ENCODE data around the gene UBR3. TPM values are rescaled to one million over a fixed set of nuclear protein-coding genes. Genes with fewer than 3 reads are reported as not detected.
"Not testable (repeated sequence)": the region's sequence is repeated elsewhere in the genome, so short reads cannot be mapped to it uniquely, and the experiment has no call there.

Gene UBR3
- total RNA-seq, 2 experiments from 2014 or later: 11.6 to 21.0 TPM

DNA sequence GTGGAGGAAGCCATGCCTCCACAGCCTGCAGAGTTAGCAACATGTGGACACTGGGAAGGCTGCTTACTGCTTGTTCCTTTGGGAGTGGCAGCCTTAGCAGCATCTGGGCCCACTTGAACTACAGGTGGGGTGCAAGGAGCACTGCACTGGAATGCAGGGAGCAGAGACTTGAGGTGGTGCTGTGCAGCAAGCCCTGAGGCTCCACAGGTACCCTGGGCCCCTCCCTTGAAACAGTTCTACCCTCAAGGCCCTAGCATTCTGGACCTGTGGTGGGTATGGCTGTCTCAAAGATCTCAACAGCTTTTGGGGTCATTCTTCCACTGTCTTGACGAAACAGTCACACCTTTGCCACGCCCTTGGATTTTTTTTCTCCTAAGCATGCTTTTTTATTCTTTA, 13.5 kb downstream of the UBR3 start:
- no peaks in the 10 kb centered on the region for H4K20me1 ChIP-seq (ENCODE audit: insufficient read depth, low read length)
- intact Hi-C loops (cut with micrococcal nuclease; ENCODE audit: unreplicated experiment): no loop called here
- H3K4me3 ChIP-seq (ENCODE audit: low read depth, low read length, poor library complexity, severe bottlenecking): no peak overlapping the region
- DNase-seq (ENCODE audit: low spot score): no peak
- H3K27ac ChIP-seq (ENCODE audit: low read depth, low read length, poor library complexity, severe bottlenecking): no peak overlapping the region
- POLR2A ChIA-PET: no interaction called here
- H3K36me3 ChIP-seq (ENCODE audit: insufficient read depth, low read length): no peaks in the 10 kb centered on the region
- H3K4me2 ChIP-seq (ENCODE audit: low read length): no peak overlapping the region
- TF ChIP-seq EZH2phosphoT487 (IDR thresholded peaks at IDR 0.05; ENCODE audit: borderline replicate concordance, low read depth, low read length): no peak
- TF ChIP-seq, protein P1, sequence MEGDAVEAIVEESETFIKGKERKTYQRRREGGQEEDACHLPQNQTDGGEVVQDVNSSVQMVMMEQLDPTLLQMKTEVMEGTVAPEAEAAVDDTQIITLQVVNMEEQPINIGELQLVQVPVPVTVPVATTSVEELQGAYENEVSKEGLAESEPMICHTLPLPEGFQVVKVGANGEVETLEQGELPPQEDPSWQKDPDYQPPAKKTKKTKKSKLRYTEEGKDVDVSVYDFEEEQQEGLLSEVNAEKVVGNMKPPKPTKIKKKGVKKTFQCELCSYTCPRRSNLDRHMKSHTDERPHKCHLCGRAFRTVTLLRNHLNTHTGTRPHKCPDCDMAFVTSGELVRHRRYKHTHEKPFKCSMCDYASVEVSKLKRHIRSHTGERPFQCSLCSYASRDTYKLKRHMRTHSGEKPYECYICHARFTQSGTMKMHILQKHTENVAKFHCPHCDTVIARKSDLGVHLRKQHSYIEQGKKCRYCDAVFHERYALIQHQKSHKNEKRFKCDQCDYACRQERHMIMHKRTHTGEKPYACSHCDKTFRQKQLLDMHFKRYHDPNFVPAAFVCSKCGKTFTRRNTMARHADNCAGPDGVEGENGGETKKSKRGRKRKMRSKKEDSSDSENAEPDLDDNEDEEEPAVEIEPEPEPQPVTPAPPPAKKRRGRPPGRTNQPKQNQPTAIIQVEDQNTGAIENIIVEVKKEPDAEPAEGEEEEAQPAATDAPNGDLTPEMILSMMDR (conservative IDR thresholded peaks at IDR 0.05; ENCODE audit: low read length): no peak
- H2AFZ ChIP-seq (ENCODE audit: low read length): no peak overlapping the region
- H3K79me2 ChIP-seq (ENCODE audit: insufficient read depth, low read depth, low read length): no peaks in the 10 kb centered on the region
- no peaks in the 10 kb centered on the region; the same call in 1 of the 2 replicates for H3K9me2 ChIP-seq (ENCODE audit: insufficient read depth, low read length)
- BruUV-seq (replicated peaks): no TSS peak
- H3K9me3 ChIP-seq (ENCODE audit: low read length): no peaks in the 10 kb centered on the region
- CTCF ChIA-PET (ENCODE audit: unreplicated experiment): no interaction called here
- no peaks in the 10 kb centered on the region for H3K4me1 ChIP-seq (ENCODE audit: insufficient read depth, low read length, poor library complexity, severe bottlenecking)

DNA sequence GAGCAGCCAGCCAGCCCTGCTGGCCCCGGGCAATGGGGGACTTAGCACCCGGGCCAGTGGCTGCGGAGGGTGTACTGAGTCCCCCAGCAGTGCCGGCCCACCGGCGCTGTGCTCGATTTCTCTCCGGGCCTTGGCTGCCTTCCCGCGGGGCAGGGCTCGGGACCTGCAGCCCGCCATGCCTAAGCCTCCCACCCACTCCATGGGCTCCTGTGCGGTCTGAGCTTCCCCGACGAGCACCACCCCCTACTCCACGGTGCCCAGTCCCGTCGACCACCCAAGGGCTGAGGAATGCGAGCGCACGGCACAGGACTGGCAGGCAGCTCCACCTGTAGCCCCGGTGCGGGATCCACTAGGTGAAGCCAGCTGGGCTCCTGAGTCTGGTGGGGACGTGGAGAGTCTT, 14.4 kb downstream of the UBR3 start:
- intact Hi-C loops (cut with micrococcal nuclease; ENCODE audit: unreplicated experiment); H3K4me2 ChIP-seq (ENCODE audit: low read length); H3K79me2 ChIP-seq (ENCODE audit: insufficient read depth, low read depth, low read length); H3K4me1 ChIP-seq (ENCODE audit: insufficient read depth, low read length, poor library complexity, severe bottlenecking); CTCF ChIA-PET (ENCODE audit: unreplicated experiment); H3K9me3 ChIP-seq (ENCODE audit: low read length); H4K20me1 ChIP-seq (ENCODE audit: insufficient read depth, low read length); DNase-seq (ENCODE audit: low spot score); BruUV-seq (replicated peaks); H3K36me3 ChIP-seq (ENCODE audit: insufficient read depth, low read length); H3K9me2 ChIP-seq (ENCODE audit: insufficient read depth, low read length); H3K27ac ChIP-seq (ENCODE audit: low read depth, low read length, poor library complexity, severe bottlenecking); H2AFZ ChIP-seq (ENCODE audit: low read length); H3K4me3 ChIP-seq (ENCODE audit: low read depth, low read length, poor library complexity, severe bottlenecking): not testable (repeated sequence)
- POLR2A ChIA-PET: interaction anchor here (0.7 kb wide), 1 partner anchor 18 kb away, joined by 3 read pairs; no protein-coding TSS in a partner anchor

DNA sequence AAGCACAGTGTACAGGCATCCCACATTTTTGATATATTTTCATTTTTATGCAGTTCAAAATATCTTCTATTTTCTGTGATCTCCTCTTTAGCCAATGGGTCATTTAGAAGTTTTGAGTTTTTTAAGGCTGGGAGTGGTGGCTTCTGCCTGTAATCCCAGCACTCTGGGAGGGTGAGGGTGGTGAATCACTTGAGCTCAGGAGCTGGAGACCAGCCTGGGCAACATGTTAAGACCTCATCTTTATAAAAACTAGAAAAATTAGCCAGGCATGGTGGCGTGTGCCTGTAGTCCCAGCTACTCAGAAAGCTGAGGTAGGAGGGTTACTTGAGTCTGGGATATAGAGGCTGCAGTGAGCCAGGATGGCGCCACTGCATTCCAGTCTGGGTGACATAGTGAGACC, 17.8 kb downstream of the UBR3 start:
- TF ChIP-seq EZH2phosphoT487 (IDR thresholded peaks at IDR 0.05; ENCODE audit: borderline replicate concordance, low read depth, low read length): no peak
- TF ChIP-seq, protein P1 (conservative IDR thresholded peaks at IDR 0.05; ENCODE audit: low read length): no peak
- Histone ChIP-seq H3K27ac (ENCODE audit: low read depth, low read length, poor library complexity, severe bottlenecking) (no peak overlapping the region), H3K9me3 (ENCODE audit: low read length) (no peaks in the 10 kb centered on the region), H3K79me2 (ENCODE audit: insufficient read depth, low read depth, low read length) (no peaks in the 10 kb centered on the region), H3K9me2 (ENCODE audit: insufficient read depth, low read length) (no peaks in the 10 kb centered on the region), H4K20me1 (ENCODE audit: insufficient read depth, low read length) (no peaks in the 10 kb centered on the region), H3K4me3 (ENCODE audit: low read depth, low read length, poor library complexity, severe bottlenecking) (no peak overlapping the region), H3K4me2 (ENCODE audit: low read length) (no peak overlapping the region), H3K4me1 (ENCODE audit: insufficient read depth, low read length, poor library complexity, severe bottlenecking) (no peaks in the 10 kb centered on the region), H2AFZ (ENCODE audit: low read length) (no peak overlapping the region), H3K36me3 (ENCODE audit: insufficient read depth, low read length) (no peaks in the 10 kb centered on the region)
- ChIA-PET CTCF (ENCODE audit: unreplicated experiment) (no interaction called here), POLR2A (interaction anchor here (0.6 kb wide), 3 partner anchors 17 to 367 kb away, joined by 3 to 4 read pairs (median 3); no protein-coding TSS in a partner anchor)
- intact Hi-C loops (cut with micrococcal nuclease; ENCODE audit: unreplicated experiment): no loop called here
- DNase-seq (ENCODE audit: low spot score): no peak
- BruUV-seq (replicated peaks): no TSS peak

DNA sequence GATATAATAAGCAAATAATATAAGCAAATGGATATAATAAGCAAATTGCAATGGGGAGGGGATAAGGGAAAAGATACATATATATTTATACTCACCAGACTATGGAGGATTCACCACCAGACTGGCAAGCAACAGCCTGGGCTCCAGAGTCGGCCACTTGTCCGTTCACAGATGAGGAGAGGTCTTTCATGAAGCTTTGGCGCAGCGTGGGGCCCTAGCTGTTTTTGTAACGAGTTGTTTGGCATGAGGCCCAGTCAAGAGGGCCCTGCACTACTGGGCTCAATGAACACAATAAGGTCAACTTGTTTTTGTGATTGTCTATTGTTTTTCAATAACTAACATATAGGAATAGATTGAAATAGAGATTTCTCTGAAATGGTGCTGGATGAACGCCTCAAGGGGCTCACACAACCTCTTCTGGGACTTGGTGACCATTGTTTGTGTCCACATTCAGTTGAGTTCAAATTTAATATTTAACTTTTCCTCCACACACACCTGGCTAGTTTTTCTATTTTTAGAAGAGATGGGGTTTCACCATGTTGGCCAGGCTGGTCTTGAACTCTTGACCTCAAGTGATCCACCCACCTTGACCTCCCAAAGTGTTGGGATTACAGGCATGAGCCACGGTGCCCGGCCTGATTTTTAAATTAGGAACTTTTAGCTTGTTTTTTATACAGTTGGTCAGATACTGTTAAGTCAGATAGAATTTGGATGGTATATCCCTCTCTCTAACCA, 21.9 kb downstream of the UBR3 start:
- H3K9me2 ChIP-seq (ENCODE audit: insufficient read depth, low read length); H4K20me1 ChIP-seq (ENCODE audit: insufficient read depth, low read length); H3K27ac ChIP-seq (ENCODE audit: low read depth, low read length, poor library complexity, severe bottlenecking); BruUV-seq (replicated peaks); H3K9me3 ChIP-seq (ENCODE audit: low read length); H2AFZ ChIP-seq (ENCODE audit: low read length); DNase-seq (ENCODE audit: low spot score); H3K4me2 ChIP-seq (ENCODE audit: low read length); H3K4me3 ChIP-seq (ENCODE audit: low read depth, low read length, poor library complexity, severe bottlenecking); H3K79me2 ChIP-seq (ENCODE audit: insufficient read depth, low read depth, low read length); CTCF ChIA-PET (ENCODE audit: unreplicated experiment); H3K36me3 ChIP-seq (ENCODE audit: insufficient read depth, low read length); intact Hi-C loops (cut with micrococcal nuclease; ENCODE audit: unreplicated experiment); H3K4me1 ChIP-seq (ENCODE audit: insufficient read depth, low read length, poor library complexity, severe bottlenecking): not testable (repeated sequence)
- POLR2A ChIA-PET: interaction anchor here (0.6 to 1.2 kb wide), 4 partner anchors 9 to 436 kb away, joined by 3 to 5 read pairs (median 4); no protein-coding TSS in a partner anchor

Data from OCI-LY7 (cell line).